H7 (cell line): ENCODE measurements around the gene SDK1. TPM values are rescaled to one million over a fixed set of nuclear protein-coding genes. Genes with fewer than 3 reads are reported as not detected.

Experiments used
- DNase-seq: peaks from one replicate; pipeline ENCODE4 v3.0.0; 2012
- H3K27me3 ChIP-seq: 2 replicates; pipeline ENCODE4 v1.6.0; 2011; ENCODE audit warnings: mild to moderate bottlenecking, low read length; ENCODE audit not compliant: control insufficient read depth, insufficient read depth
- H3K36me3 ChIP-seq: replicated peaks from 2 replicates; pipeline ENCODE4 v1.5.1; 2011; ENCODE audit warnings: low read length; ENCODE audit not compliant: control insufficient read depth, insufficient read depth
- H3K4me3 ChIP-seq: 2 replicates; pipeline ENCODE4 v1.5.1; 2011; ENCODE audit warnings: low read depth, mild to moderate bottlenecking, control low read depth, low read length, moderate library complexity; ENCODE audit not compliant: insufficient read depth
- total RNA-seq: library from RNA; depleted of rRNA; stranded (reverse); fragments of >200 nt; shearing (Covaris generic); gene quantifications from 2 replicates; pipeline ENCODE4 v1.2.3, GENCODE V29; 2014

Gene SDK1
- total RNA-seq, 1 experiment from 2014 or later: 2.4 TPM

- Histone ChIP-seq H3K4me3 (no peak overlapping the region), H3K36me3 (no peaks in the 10 kb centered on the region), H3K27me3 (no peaks in the 10 kb centered on the region)
- DNase-seq: peak; percentile 50
These were observed 598.5 kb downstream of the SDK1 start for GRCh38 chr7:3899559-3899991.

DNA sequence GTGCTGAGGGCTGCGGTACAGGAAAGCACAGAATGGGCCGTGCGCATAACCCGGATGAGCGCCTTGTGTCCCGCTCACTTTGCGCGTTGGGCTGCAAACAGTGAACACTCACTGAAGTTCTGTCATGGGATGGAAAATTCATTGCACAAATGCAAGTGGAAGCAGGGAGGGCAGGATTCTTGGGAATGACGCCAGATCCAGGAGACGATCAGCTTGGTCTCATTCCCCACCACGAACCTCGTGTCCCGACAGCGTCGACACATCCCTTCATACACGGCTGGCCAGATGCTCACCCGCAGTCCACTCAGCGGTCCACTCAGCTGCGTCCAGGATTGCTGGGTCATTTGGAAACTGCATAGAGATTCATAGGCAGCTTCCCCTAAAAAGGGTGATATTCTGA is 607.1 kb downstream of the SDK1 start:
- Histone ChIP-seq H3K36me3 (no peaks in the 10 kb centered on the region), H3K4me3 (no peak overlapping the region), H3K27me3 (no peaks in the 10 kb centered on the region)
- DNase-seq: no peak

GRCh38 chr7:3909128-3909527 is 608.1 kb downstream of the SDK1 start:
- H3K27me3 ChIP-seq: no peaks in the 10 kb centered on the region
- H3K4me3 ChIP-seq: no peak overlapping the region
- DNase-seq: no peak
- no peaks in the 10 kb centered on the region for H3K36me3 ChIP-seq

DNA sequence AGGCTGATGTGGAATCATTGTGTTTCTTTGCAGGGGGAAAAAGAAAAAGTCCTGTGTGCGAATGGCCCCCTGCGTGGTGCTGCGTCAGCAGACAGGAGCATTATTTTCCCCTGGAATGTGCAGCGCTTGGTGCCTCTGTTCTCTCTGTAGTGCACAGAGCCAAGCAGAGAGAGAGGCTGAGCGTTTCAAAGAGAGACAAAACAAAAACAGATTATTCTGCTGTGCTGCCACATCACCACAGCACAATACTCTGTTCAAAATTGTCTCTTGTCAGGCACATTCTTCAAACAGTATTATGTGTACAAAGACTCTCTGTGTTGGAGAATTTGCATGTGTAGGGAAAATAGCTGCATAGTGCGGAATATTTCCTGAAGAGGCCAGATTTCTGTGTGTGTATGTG is 609.0 kb downstream of the SDK1 start:
- Histone ChIP-seq H3K36me3 (no peaks in the 10 kb centered on the region), H3K27me3 (no peaks in the 10 kb centered on the region), H3K4me3 (no peak overlapping the region)
- DNase-seq: peak; percentile 28

- no peak for DNase-seq
- H3K36me3 ChIP-seq: no peaks in the 10 kb centered on the region
- H3K4me3 ChIP-seq: no peak overlapping the region
- no peaks in the 10 kb centered on the region for H3K27me3 ChIP-seq
These were observed 610.6 kb downstream of the SDK1 start for GRCh38 chr7:3911685-3912084.

- H3K27me3 ChIP-seq: no peaks in the 10 kb centered on the region
- peak; percentile 24 for DNase-seq
- H3K36me3 ChIP-seq: no peaks in the 10 kb centered on the region
- H3K4me3 ChIP-seq: no peak overlapping the region
These were observed 611.2 kb downstream of the SDK1 start for GRCh38 chr7:3912291-3912690.

- Histone ChIP-seq H3K36me3 (no peaks in the 10 kb centered on the region), H3K4me3 (no peak overlapping the region), H3K27me3 (no peaks in the 10 kb centered on the region)
- DNase-seq: no peak
These were observed 613.2 kb downstream of the SDK1 start for GRCh38 chr7:3914051-3914775.

DNA sequence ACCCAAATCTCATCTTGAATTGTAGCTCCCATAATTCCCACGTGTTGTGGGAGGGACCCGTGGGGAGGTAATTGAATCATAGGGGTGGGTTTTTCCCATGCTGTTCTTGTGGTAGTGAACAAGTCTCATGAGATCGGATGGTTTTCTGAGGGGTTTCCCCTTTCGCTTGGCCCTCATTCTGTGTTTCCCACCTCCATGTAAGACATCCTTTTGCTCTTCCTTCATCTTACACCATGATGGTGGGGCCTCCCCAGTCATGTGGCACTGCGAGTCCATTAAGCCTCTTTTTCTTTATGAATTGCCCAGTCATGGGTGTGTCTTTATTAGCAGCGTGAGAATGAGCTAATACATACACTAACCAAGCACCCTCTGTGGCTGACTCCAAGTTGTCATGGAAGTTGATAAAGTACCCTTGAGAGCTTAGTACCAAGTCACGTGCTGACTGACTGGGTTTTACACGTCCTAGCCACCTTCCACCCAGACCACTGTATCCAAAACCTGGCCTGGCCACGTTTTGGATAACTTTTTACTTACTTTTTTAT is 614.4 kb downstream of the SDK1 start:
- no peak for DNase-seq
- Histone ChIP-seq H3K4me3 (no peak overlapping the region), H3K36me3 (no peaks in the 10 kb centered on the region), H3K27me3 (no peaks in the 10 kb centered on the region)

DNA sequence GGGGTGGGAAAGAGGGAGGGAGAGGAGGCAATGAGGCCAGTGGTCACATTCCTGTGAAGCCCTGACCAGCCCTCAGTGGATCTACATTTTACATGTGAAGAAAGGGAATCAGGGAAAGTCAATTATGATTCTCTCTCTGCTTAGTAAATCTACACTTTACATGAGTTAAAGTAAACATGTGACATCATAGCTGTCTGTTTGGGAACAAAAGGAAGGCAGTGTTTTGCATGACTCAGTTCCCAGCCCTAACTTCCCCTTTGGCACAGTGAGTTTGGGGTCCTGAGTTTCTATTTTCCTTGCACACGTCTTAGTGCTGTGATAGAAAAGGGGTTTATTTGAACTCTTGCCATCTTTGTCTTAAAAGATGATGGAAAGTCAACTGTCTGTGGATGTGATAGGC is 615.1 kb downstream of the SDK1 start:
- Histone ChIP-seq H3K27me3 (no peaks in the 10 kb centered on the region), H3K36me3 (no peaks in the 10 kb centered on the region), H3K4me3 (no peak overlapping the region)
- no peak for DNase-seq

DNA sequence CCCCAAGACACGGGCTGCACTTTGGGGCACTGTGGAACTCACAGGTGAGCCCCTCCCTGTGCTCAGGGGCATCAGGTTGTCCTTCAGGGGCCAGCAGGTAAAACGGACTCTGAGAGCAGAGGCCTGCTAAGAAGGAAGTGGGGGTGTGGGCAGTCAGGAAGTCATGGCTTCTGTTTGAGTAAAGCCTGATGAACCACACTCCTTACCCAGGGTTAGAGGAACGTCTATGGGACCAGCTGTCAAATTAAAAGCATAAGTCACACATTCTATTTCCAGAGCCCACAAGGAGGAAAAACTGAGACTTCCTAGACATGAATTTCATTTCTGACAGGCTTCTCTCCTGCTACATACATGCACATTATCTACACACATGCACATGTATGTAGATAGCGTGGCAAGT is 616.4 kb downstream of the SDK1 start:
- DNase-seq: no peak
- H3K4me3 ChIP-seq: no peak overlapping the region
- no peaks in the 10 kb centered on the region for H3K27me3 ChIP-seq
- no peaks in the 10 kb centered on the region for H3K36me3 ChIP-seq

DNA sequence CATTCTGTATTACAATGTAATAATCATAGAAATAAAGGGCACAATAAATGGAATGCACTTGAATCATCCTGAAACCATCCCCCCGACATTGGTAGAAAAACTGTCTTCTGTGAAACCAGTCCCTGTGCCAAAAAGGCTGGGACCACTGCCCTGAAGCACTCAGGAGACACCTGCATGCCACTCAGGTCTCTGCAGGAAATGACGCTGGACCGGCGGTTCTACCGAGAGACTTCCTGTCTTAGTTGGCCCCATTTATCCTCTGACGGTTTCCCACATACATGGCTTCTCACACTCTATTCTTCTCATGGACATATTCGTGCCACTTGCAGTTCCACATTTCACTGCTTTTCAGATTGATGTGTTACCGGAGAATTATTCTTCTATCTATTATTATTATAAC is 617.5 kb downstream of the SDK1 start:
- Histone ChIP-seq H3K27me3 (no peaks in the 10 kb centered on the region), H3K36me3 (no peaks in the 10 kb centered on the region), H3K4me3 (no peak overlapping the region)
- no peak for DNase-seq

DNA sequence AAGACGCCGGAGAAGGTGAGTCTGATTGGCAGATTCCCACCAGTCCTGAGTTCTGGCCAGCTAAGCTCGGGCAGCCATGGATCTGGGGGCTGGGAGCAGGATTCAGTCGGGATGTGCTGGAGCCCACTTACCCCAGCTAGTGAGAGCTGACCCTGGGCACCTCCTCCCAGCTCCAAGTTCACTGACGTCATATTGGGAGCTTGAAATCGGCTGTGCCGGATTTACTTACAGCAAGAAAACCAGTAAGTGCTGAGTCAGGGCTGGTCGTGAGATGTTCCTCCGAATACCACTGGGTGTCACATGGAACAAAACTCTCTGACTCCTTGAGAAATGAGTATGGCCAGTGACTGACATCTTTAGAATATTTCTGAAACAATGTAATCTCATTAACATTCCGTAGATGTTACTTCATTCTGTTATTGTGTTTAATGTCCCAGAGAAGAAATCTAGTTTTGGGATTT is 621.2 kb downstream of the SDK1 start:
- Histone ChIP-seq H3K4me3 (no peak overlapping the region), H3K27me3 (no peaks in the 10 kb centered on the region), H3K36me3 (no peaks in the 10 kb centered on the region)
- DNase-seq: peak; percentile 56

DNA sequence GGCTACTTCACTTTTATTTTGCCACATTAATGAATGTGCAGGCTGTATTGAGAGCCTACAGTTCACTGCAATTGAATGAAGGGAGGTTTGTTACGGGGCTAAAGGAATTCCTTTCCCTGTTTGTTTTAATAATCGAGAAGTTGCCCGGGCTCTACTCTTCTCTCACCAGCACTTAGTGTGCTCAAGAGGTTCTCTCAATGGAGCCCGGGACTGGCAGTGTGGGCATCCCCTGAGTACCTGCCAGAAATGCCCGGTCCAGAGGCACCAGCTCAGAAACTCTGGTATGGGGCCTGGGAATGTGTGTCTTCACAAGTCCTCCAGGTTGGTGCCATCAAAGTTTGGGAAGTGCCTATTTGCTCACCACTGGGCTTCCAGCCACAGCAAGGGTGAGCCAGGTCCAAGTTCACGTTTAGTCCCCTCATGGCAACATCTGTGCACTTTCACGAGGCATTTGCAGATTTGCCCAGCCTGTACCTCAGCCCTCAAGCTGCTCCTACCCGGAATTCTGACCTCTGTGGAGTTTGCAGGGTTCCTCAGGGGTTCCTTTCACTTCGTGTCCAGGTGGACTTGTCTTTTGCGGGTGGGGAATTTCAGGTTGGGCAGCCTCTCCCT is 622.4 kb downstream of the SDK1 start:
- DNase-seq: no peak
- Histone ChIP-seq H3K36me3 (no peaks in the 10 kb centered on the region), H3K27me3 (no peaks in the 10 kb centered on the region), H3K4me3 (no peak overlapping the region)

GRCh38 chr7:3924277-3924676 is 623.2 kb downstream of the SDK1 start:
- no peak for DNase-seq
- Histone ChIP-seq H3K36me3 (no peaks in the 10 kb centered on the region), H3K27me3 (no peaks in the 10 kb centered on the region), H3K4me3 (no peak overlapping the region)

DNA sequence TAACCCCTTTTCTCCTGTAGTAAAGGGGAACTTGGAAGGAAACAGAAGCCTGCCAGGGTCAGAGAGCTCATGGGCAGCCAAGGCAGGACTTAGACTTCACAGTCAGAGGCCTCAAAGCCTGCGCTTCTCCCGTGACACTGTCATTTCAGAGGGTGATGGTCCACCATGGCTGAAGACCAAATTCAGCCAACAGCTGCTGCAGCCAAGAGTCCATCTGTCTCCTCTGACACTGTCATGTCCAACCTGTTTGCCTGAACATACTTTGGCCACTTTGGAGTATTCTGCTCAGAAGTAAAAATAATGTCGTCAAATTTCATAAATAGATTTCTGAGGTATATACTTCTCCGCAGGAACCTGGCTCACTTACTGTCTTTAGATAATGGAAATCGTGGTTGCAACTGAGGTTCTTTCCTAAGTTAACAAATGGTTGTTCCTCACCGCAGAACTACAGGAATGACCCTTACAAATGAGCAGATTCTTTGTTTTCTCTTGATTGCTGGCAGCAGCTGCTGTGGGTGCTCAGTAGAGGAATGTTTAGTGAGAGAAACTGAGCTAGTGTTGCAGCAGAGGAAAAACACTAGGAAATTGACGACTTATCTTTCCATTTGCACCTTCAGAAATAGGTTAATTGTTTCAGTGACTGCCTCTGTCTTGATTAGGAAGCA is 626.5 kb downstream of the SDK1 start:
- no peaks in the 10 kb centered on the region for H3K27me3 ChIP-seq
- no peak overlapping the region for H3K4me3 ChIP-seq
- DNase-seq: no peak

More for the DNA sequence above, 626.5 kb downstream of the SDK1 start:
- H3K36me3 ChIP-seq: no peaks in the 10 kb centered on the region
